Measurements from ENCODE around the gene TMEM259. TPM values are rescaled to one million over a fixed set of nuclear protein-coding genes. Genes with fewer than 3 reads are reported as not detected.

Gene TMEM259
- total and polyA plus RNA-seq, 2 of the 8 experiments (the other 6 are each of a cell fraction or from before 2014, with no cell fraction given) = 140 to 243 TPM

DNA sequence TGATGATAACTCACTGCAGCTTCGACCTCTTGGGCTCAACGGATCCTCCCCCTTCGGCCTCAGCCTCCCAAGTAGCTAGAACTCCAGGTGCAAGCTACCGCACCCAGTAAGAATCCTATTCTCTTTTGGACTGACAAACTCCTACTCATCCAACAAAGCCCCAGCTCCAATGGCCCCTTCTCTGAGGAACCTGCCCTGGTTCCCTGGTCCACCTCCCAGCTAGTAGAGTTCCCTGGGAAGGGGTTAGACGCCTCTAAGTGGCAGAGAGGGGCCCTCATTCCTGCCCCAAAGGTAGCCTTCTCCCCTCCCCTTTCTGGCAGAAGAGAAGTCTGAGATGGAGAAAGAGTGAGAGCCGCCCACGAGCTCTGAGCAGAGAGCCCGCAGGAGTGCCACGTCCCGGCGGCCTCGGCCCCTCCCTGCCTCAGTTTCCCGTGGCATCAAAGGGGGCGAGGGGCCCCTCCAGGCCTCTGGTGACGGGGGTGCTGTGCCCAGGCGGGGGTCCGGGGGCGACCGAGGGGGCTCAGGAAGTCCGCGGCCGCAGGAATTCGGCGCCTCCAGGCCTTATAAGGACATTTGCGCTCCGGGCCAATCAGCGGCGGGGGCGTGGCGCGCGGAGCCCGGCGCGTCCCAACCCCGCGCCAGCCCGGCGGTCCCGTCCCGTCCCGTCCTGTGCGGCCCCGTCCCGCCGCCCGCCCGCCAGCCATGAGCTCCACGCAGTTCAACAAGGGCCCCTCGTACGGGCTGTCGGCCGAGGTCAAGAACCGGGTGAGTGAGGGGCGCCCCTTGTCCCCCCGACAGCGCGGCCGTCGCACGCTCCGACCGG, 5.2 kb upstream of the TMEM259 start, which contains the start of gene CNN2:
Gene CNN2 (plus strand): TSS at position 649 of the 823 bp plus-strand sequence. CDS start 54 bp downstream, at position 703.
- peaks cover 2 to 9% (median 5%) of the 10 kb centered on the region in 4 experiments; a peak in 4 of 8 replicates for H3K36me3 ChIP-seq (ENCODE audit: control insufficient read depth in 2 of 4, insufficient read depth in 4 of 4, low read length in 3 of 4)
- H3K23me2 ChIP-seq (ENCODE audit: low read depth, low read length) = peaks cover 12% of the 10 kb centered on the region
- H3K18ac ChIP-seq (ENCODE audit: extremely low read depth, low read length) = peak within 1 kb of the TSS; percentile 90
- ChIA-PET CTCF (ENCODE audit: partially characterized antibody) (interaction anchor here (0.7 to 1.8 kb wide), 10 partner anchors 9 to 240 kb away, joined by 3 to 6 read pairs (median 3); no protein-coding TSS in a partner anchor), POLR2A (ENCODE audit: partially characterized antibody) (interaction anchor here (0.5 to 12.8 kb wide), 47 partner anchors 8 to 1516 kb away, joined by 3 to 509 read pairs (median 4); partner anchors contain the start of genes ABCA7, ARHGAP45, ATP5F1D and CIRBP)
- no peak for FAIRE-seq
- peak within 1 kb of the TSS; percentile 98 for H4K5ac ChIP-seq (ENCODE audit: insufficient read length, low read depth, low read length)
- H2BK5ac ChIP-seq (ENCODE audit: low read depth, low read length) = peak within 1 kb of the TSS; percentile 85
- peaks cover 3 to 42% of the 10 kb centered on the region in 2 experiments; a peak in 3 of 4 replicates for H3K79me2 ChIP-seq (ENCODE audit: control insufficient read depth in 1 of 2, insufficient read depth in 2 of 2, low read length in 2 of 2)
- peak within 1 kb of the TSS; percentile 54 for H2BK120ac ChIP-seq (replicated peaks; ENCODE audit: low read depth, low read length)
- no peak within 1 kb of the TSS for H2AFZ ChIP-seq (ENCODE audit: low read length)
- H3K27ac ChIP-seq (ENCODE audit: low read depth, low read length) = peak within 1 kb of the TSS; percentile 94
- peak within 1 kb of the TSS; percentile 85 to 99 (median 96) for H3K4me3 ChIP-seq (ENCODE audit: extremely low read depth in 1 of 4, insufficient read depth in 2 of 4, low read depth in 3 of 4, low read length in 4 of 4)
- H3K4me2 ChIP-seq (ENCODE audit: insufficient read depth in 1 of 2, low read depth in 2 of 2, low read length in 2 of 2) = peak within 1 kb of the TSS; percentile 73 to 87
- peak within 1 kb of the TSS; percentile 86 for H3K56ac ChIP-seq (replicated peaks; ENCODE audit: insufficient read length, low read depth, low read length)
- H4K20me1 ChIP-seq (replicated peaks in 1 of 2; ENCODE audit: control insufficient read depth in 1 of 2, insufficient read depth in 2 of 2, low read length in 2 of 2) = peaks cover 8 to 10% of the 10 kb centered on the region in 2 experiments
- peak within 1 kb of the TSS; percentile 92 for H3K23ac ChIP-seq (ENCODE audit: insufficient read length)
- H4K91ac ChIP-seq (replicated peaks; ENCODE audit: insufficient read length, low read length) = peak within 1 kb of the TSS; percentile 74
- peak within 1 kb of the TSS; percentile 93; the same call in 1 of the 2 replicates for H2BK20ac ChIP-seq (ENCODE audit: low read length)
- peak within 1 kb of the TSS; percentile 63 for H3K14ac ChIP-seq (ENCODE audit: insufficient read length)
- H2BK12ac ChIP-seq (ENCODE audit: low read depth, low read length) = peak within 1 kb of the TSS; percentile 80; the same call in 1 of the 2 replicates
- H3K4ac ChIP-seq (replicated peaks; ENCODE audit: insufficient read length, low read depth, low read length) = peak within 1 kb of the TSS; percentile 44
- H2AK5ac ChIP-seq (ENCODE audit: low read depth, low read length) = no peak within 1 kb of the TSS
- H3K9me3 ChIP-seq (ENCODE audit: insufficient read depth in 2 of 2, low read depth in 1 of 2, low read length in 1 of 2) = no peaks in the 10 kb centered on the region
- H3K4me1 ChIP-seq (replicated peaks in 1 of 4; ENCODE audit: control insufficient read depth in 3 of 4, insufficient read depth in 4 of 4, low read length in 3 of 4) = peaks cover 0 to 9% (median 4%) of the 10 kb centered on the region in 4 experiments; a peak in 5 of 7 replicates
- no peaks in the 10 kb centered on the region for H3K27me3 ChIP-seq (replicated peaks in 1 of 4; ENCODE audit: control insufficient read depth in 3 of 4, extremely low read depth in 1 of 4, insufficient read depth in 3 of 4, low read length in 3 of 4)
- no peaks in the 10 kb centered on the region for H3K79me1 ChIP-seq (ENCODE audit: low read depth, low read length)
- peak in 1 of 2 experiments; percentile 92 for DNase-seq (ENCODE audit: low read depth in 1 of 2, low spot score in 2 of 2)
- H3K9ac ChIP-seq (replicated peaks in 1 of 4; ENCODE audit: extremely low read depth in 1 of 4, low read depth in 3 of 4, low read length in 3 of 4) = peak within 1 kb of the TSS; percentile 89 to 99 (median 96)
- H4K8ac ChIP-seq (ENCODE audit: extremely low read depth, insufficient read depth, low read length) = peak within 1 kb of the TSS; percentile 97; the same call in 1 of the 2 replicates
- WGBS, 2 experiments (ENCODE audit: extremely low coverage in 1 of 2, insufficient coverage in 1 of 2, insufficient read length in 1 of 2, insufficient replicate concordance in 2 of 2, low coverage in 1 of 2, low lambda C conversion rate in 2 of 2, missing lambda C conversion rate in 1 of 2) = 6% methylated on average over 36 of the region's 63 CpGs; no CpG with 5 or more reads in 1 of the 2 experiments
- peak within 1 kb of the TSS; percentile 92; the same call in 1 of the 2 replicates for H2BK15ac ChIP-seq (ENCODE audit: low read length)
- TF ChIP-seq EGR1 (IDR thresholded peaks at IDR 0.05; ENCODE audit: borderline replicate concordance, low read depth, low read length) = peak; percentile 84
- TF ChIP-seq HDAC2 (IDR thresholded peaks at IDR 0.05; ENCODE audit: borderline replicate concordance in 1 of 2, low read depth in 2 of 2, low read length in 2 of 2) = peak in 1 of 2 experiments; percentile 76; a peak in 2 of 4 replicates
- 0 out of 2 replicates have a peak, but pooled peaks have one; percentile 55 for TF ChIP-seq YY1 (IDR thresholded peaks at IDR 0.05; ENCODE audit: low read depth, low read length)
- peak; percentile 81 to 88 for TF ChIP-seq POLR2A (IDR thresholded peaks at IDR 0.05; ENCODE audit: control extremely low read depth in 1 of 2, low read depth in 2 of 2, low read length in 2 of 2)
- peak; percentile 56; the same call in 1 of the 2 replicates for TF ChIP-seq KDM1A (IDR thresholded peaks at IDR 0.05; ENCODE audit: borderline replicate concordance, low read length)
- TF ChIP-seq RAD21 (IDR thresholded peaks at IDR 0.05 in 1 of 2, conservative IDR thresholded peaks at IDR 0.05 in 1 of 2; ENCODE audit: low read depth in 2 of 2, low read length in 2 of 2) = no peak
- no peak for TF ChIP-seq ZNF274 (IDR thresholded peaks at IDR 0.05; ENCODE audit: borderline replicate concordance, extremely low read depth, low read length)
- peak; percentile 99 for TF ChIP-seq SRF (IDR thresholded peaks at IDR 0.05; ENCODE audit: low read depth, low read length)
- no peak for TF ChIP-seq NRF1 (IDR thresholded peaks at IDR 0.05; ENCODE audit: low read depth, low read length)
- 0 out of 2 replicates have a peak, but pooled peaks have one; percentile 17 for TF ChIP-seq SP1 (IDR thresholded peaks at IDR 0.05; ENCODE audit: low read depth, low read length)

Data from H1 (cell line).